HG03135 (cell line): ENCODE results near the gene EP400.
A peak's percentile ranks its signal among the peaks of the same experiment; 100 is the strongest.

ENCODE experiments used
- ATAC-seq: cut with Tn5 transposase; IDR thresholded peaks from one replicate; pipeline ENCODE4 v1.9.1; 2021; ENCODE audit warnings: mild to moderate bottlenecking, moderate library complexity; ENCODE audit not compliant: unreplicated experiment

Gene EP400

DNA sequence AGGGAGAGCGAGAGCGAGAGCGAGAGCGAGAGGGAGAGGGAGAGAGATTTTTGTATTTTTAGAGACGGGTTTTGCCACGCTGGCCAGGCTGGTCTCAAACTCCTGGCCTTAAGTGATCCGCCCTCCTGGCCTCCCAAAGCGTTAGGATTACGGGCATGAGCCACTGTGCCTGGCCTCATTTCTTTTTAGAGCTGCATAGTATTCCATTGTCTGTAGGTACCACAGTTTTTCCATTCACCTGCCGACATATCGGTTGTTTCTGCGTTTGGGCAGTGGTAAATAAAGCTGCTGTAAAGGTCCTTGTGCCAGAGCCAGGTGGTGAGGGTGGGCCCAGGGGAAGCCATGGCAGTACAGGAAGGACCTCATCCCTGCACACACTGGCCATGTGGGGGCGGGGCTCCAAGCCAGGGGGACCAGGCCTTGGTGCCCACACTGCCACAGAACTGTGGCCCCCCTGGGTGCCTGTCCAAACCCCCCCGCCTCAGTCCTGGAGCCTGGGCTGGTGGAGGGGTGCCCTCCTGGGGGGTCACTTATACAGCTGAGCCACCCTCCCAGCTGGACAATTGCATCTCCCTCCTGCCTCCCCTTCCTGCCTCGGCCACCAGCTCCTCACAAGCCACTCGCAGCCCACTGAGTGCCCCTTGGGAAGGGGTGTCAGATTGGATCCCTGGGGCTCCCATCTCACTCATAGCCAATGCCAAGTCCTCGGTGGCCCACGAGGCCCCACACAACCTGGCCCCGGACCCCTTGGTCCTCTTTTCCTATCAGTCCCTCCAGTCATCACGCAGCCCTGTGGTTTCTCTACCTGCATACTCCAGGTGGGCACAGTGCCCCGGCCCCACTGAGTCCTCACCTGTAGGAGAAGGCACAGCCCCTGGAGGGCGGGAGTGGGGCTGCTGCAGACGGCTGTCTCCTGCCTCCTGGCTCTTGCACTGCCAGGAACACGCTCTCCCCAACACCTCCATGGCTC, 22.3 kb upstream of the EP400 start:
- no peak for ATAC-seq

- ATAC-seq = no peak
Observed at GRCh38 chr12:131928080-131928710, 21.5 kb upstream of the EP400 start.

DNA sequence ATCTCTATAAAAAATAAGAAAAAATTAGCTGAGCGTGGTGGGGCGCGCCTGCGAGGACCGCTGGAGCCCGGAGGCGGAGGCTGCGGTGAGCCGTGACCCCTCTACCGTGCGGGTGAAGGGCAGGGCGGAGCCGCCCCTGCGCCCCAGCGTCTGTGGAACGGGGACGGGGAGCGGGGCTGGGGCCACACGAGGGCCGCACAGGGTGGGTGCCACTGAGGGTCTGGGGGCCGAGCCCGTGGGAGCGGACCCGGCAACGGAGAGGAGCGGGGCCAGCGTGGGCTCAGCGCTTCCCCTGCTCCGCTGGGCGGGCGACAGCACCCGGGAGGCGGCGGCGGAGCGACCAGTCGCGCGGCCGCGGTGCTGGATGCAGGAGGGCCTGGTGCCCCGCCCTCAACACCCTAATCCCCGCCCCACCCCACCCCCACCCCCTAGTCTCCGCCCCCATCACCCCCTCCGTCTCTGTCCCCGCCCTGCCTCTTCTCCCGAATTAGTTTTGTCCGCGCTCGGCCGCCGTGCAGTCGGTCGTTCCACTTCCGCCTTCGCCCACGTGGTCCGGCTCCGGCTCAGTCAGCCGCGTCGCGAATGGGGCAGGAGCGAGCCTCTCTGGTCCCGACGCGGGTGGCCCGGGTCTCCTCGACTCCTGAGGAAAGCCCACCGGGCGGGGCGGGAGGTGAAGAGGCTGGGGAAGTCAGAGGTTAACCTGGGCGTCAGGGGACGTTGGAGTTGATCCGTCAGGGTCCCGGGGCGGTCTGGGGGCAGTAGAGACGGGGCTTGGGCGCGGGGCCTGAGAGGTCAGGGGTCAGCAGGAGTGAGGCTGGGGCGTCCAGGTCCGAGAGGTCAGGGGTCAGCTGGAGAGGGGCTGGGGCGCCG, 20.8 kb upstream of the EP400 start, which contains the start of gene PUS1:
TSS of gene PUS1 (plus strand) at position 566 of the 870 bp plus-strand sequence. CDS start 447 bp downstream, outside the sequence.
- peak; percentile 55 for ATAC-seq

- peak; percentile 20 for ATAC-seq
Observed at GRCh38 chr12:131929581-131930456, 19.9 kb upstream of the EP400 start.

DNA sequence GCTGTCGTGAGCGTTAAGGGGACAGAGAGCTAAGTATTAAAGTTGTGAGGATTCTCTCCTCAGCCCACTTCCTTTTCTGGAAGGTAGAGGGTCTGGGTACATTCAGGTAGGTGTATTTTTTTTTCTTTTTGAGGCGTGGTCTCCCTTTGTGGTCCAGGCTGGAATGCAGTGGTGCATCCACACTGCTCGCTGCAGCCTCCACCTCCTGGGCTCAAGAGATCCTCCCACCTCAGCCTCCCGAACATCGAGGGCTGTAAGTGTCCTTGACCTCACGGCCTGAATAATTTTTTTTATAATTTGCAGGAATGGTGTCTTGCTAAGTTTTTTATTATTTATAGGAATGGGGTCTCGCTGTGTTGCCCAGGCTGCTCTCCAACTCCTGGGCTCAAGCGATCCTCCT, 19.2 kb upstream of the EP400 start:
- ATAC-seq = no peak

DNA sequence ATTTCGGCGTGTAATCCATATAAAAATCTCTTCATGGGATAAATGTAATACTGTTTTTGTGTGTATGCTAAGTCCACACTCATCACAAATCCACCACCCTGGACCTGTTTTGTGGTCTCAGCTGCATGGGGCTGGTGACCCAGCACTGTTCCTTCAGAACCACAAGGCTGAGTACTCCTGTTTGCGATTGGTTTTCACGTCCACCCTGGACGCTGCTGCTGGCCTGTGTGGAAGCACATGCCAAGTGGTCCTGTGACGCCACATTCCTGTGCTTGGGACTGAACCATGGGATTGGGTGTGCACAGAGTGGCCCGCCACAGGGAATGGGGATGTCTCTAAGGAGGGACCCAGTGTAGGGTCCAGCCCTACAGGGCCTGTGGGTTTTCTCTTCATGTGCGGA, 16.4 kb upstream of the EP400 start:
- ATAC-seq = no peak

GRCh38 chr12:131934535-131934934, 15.2 kb upstream of the EP400 start:
- ATAC-seq = no peak

DNA sequence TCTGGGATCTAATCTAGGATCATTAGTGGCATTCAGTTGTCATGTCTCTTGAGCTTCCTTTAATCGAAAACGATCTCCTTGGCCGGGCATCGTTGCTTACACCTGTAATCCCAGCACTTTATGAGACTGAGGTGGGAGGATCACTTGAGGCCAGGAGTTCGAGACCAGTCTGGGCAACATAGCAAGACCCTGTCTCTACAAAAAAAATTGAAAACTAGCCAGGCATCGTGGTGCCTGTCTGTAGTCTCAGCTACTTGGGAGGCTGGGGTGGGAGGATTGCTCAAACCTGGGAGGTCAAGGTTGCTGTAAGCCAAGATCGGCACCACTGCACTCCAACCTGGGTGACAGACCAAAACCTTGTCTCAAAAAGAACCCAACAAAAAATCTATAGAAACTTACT, 11.7 kb upstream of the EP400 start:
- ATAC-seq = no peak

- no peak for ATAC-seq
Observed at GRCh38 chr12:131939007-131939406, 10.7 kb upstream of the EP400 start.

DNA sequence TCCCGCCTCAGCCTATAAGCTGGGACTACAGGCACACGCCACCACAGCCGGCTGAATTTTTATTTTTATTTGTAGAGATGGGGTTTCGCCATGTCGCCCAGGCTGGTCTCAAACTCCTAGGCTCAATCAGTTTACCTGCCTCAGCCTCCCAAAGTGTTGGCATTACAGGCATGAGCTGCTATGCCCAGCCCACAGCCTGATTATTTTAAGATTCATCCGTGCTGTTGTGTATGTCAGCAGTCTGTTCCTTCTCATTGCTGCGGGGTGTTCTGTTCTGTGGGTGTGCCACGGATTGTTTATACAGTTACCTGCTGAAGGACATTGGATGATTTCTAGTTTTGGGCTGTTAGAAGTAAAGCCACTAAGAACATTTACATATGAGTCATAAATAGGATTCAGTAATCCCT, 9.6 kb upstream of the EP400 start:
- no peak for ATAC-seq

DNA sequence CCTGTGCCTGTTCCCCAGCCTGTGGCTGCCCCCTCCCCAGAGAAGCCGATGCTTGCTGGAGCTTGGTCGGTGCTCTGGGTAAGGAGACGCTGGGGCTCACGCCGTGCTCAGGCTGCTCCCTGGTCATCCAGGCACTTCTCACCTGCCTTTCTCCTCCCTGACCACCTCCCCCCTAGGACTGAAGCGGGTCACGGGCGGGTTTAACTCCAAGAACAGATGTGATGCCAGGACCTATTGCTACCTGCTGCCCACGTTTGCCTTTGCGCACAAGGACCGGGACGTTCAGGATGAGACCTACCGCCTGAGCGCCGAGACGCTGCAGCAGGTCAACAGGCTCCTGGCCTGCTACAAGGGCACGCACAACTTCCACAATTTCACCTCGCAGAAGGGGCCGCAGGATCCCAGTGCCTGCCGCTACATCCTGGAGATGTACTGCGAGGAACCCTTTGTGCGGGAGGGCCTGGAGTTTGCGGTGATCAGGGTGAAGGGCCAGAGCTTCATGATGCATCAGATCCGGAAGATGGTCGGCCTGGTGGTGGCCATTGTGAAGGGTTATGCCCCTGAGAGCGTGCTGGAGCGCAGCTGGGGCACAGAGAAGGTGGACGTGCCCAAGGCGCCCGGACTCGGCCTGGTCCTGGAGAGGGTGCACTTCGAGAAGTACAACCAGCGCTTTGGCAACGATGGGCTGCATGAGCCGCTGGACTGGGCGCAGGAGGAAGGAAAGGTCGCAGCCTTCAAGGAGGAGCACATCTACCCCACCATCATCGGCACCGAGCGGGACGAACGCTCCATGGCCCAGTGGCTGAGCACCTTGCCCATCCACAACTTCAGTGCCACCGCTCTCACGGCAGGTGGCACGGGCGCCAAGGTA, 8.4 kb upstream of the EP400 start:
- no peak for ATAC-seq

- no peak for ATAC-seq
Observed at GRCh38 chr12:131941987-131942341, 7.8 kb upstream of the EP400 start.

GRCh38 chr12:131942671-131943070, 7.1 kb upstream of the EP400 start:
- ATAC-seq = no peak

- no peak for ATAC-seq
Observed at GRCh38 chr12:131943389-131943788, 6.4 kb upstream of the EP400 start.

GRCh38 chr12:131943876-131944275, 5.9 kb upstream of the EP400 start:
- ATAC-seq = no peak

- no peak for ATAC-seq
Observed at GRCh38 chr12:131944601-131945251, 5.0 kb upstream of the EP400 start.

DNA sequence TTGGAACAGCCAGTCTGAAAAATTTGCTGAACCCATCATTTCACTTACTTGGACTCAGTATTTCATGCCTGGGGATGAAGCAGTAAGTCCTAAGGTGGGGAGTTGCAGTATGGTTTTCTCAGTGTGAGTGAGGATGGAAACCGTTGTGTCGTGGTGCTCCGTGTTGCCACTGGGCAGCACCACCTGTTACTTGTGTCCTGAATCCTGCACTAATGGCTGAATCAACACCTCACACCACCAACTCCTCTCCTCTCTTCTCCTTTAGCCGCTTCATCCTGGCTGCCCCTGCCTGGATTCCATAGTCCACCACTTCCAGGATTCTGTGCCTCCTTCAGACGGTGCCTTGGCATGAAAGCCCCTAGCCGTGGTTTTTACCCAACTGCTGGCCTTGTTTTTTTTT, 3.0 kb upstream of the EP400 start:
- no peak for ATAC-seq

- ATAC-seq = no peak
Observed at GRCh38 chr12:131947482-131948027, 2.2 kb upstream of the EP400 start.
